Measurements from ENCODE around the gene SLC9A2. TPM values are rescaled to one million over a fixed set of nuclear protein-coding genes. Genes with fewer than 3 reads are reported as not detected.

The SLC9A2 gene
- total RNA-seq, 1 donor from 2014 or later = 10.0 TPM

- Mint-ChIP-seq H3K27ac (peak overlapping the region; percentile 70), H3K27me3 (no peaks in the 10 kb centered on the region), H3K36me3 (peaks cover 57% of the 10 kb centered on the region), H3K4me3 (no peak overlapping the region), H3K9me3 (no peaks in the 10 kb centered on the region), H3K4me1 (ENCODE audit: unreplicated experiment) (no peaks in the 10 kb centered on the region)
- no peak for TF ChIP-seq CTCF (conservative IDR thresholded peaks at IDR 0.05)
- no peak for DNase-seq (ENCODE audit: extremely low spot score, unreplicated experiment)
Measured at GRCh38 chr2:102724016-102724490, 104.7 kb downstream of the SLC9A2 start.

- no peak for TF ChIP-seq CTCF (conservative IDR thresholded peaks at IDR 0.05)
- Mint-ChIP-seq H3K9me3 (no peaks in the 10 kb centered on the region), H3K4me1 (ENCODE audit: unreplicated experiment) (no peaks in the 10 kb centered on the region), H3K27ac (no peak overlapping the region), H3K27me3 (no peaks in the 10 kb centered on the region), H3K4me3 (no peak overlapping the region), H3K36me3 (peaks cover 52% of the 10 kb centered on the region)
- DNase-seq (ENCODE audit: extremely low spot score, unreplicated experiment) = no peak
Measured at GRCh38 chr2:102724553-102724952, 105.2 kb downstream of the SLC9A2 start.

DNA sequence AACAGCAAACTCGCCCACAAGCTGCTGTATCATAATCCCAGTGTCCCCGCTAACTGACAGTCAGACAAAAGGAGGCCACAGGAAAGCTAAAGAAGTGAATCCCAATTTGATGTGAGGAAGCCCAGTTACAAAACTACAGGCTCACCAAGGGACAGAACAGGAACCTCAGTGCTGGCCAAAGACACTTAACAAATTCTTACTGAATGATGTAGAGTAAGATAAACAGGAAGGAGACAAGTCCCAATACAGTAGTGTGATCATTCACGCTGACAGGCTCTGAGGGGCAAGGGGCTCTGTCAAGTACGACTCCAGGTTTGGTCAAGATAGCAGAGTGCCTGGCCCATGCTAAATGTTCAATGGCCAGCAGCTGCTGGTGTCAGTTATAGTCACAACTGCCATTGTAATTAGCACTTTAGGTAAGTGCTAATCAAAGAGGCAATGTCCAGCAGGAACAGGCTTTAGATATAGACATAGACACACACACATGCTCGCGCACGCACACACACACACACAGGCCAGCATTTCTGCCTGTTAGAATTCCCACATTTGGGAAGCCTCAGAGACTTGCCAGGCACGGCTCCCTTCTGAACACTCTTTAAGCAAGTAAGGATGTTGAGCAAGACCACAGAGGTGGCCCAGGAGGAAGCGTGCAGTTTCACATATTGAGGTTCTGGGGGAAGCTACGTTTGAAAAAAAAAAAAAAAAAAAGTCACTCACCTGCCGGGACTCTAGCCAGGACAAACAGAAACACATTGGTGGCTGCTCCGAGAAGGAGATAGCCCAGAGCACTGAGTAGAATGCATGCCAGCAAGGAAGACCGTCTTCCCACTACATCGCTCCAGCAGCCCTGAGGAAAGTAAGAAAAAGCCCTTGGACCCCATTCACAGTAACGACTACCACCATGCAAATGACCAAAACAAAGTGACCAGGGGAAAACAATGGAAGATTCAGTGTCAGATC, 107.1 kb downstream of the SLC9A2 start:
- no peaks in the 10 kb centered on the region for H3K27me3 Mint-ChIP-seq
- H3K27ac Mint-ChIP-seq = peak overlapping the region; percentile 51
- no peak for TF ChIP-seq CTCF (conservative IDR thresholded peaks at IDR 0.05)
- no peak for DNase-seq (ENCODE audit: extremely low spot score, unreplicated experiment)
- H3K9me3 Mint-ChIP-seq = no peaks in the 10 kb centered on the region
- no peak overlapping the region for H3K4me3 Mint-ChIP-seq
- H3K36me3 Mint-ChIP-seq = peaks cover 38% of the 10 kb centered on the region
- H3K4me1 Mint-ChIP-seq (ENCODE audit: unreplicated experiment) = no peaks in the 10 kb centered on the region

DNA sequence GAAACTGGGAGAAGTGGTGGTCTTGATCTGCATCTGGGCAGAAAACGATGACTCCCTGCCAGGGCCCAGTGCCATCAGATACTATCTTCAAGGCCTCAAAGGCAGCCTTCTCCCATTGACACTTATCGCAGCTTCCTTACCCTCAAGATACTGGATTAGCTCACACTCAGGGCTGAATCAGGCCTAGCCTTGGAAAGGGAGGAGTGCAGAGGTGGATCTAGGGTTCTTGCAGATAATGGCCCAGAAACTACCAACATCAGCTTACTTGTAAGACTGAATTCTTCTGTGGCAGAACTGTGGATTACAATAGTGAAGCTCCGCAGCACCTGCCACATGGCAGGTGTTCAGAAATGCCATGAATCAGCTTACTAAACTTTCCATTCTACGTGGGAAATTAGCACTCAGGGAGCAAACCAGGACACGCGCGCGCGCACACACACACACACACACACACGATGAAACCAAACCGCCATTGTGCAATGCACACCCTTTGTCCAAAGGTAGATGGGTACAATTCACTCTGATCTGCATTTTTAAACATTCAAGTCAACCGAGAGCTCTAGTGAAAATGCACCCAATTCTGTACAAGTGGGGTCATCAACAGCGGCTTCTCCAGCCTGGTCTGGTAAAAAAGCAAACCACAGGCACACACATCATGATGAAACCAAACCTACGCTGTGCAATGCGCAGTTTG, 116.2 kb downstream of the SLC9A2 start:
- no peaks in the 10 kb centered on the region for H3K27me3 Mint-ChIP-seq
- H3K36me3 Mint-ChIP-seq = peaks cover 6% of the 10 kb centered on the region
- H3K4me1 Mint-ChIP-seq (ENCODE audit: unreplicated experiment) = peaks cover 33% of the 10 kb centered on the region
- peak overlapping the region; percentile 99 for H3K4me3 Mint-ChIP-seq
- TF ChIP-seq CTCF (conservative IDR thresholded peaks at IDR 0.05) = no peak
- H3K9me3 Mint-ChIP-seq = no peaks in the 10 kb centered on the region
- DNase-seq (ENCODE audit: extremely low spot score, unreplicated experiment) = no peak
- peak overlapping the region; percentile 90 for H3K27ac Mint-ChIP-seq

DNA sequence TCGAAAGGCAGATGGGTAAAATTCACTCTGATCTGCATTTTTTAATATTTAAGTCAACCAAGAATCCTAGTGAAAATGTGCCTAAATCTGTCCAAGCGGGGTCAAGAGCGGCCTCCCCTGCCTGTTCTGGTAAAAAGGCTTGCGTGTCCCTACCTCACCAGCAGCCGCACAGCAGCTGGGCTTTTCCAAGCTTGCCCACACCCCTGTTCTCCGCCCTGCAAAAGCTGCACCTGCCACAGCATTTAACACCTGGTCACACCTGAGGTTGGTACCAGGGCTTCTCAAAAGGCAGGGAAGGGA, 116.7 kb downstream of the SLC9A2 start:
- Mint-ChIP-seq H3K36me3 (peaks cover 6% of the 10 kb centered on the region), H3K27ac (peak overlapping the region; percentile 90), H3K27me3 (no peaks in the 10 kb centered on the region), H3K9me3 (no peaks in the 10 kb centered on the region), H3K4me1 (ENCODE audit: unreplicated experiment) (peaks cover 33% of the 10 kb centered on the region), H3K4me3 (peak overlapping the region; percentile 99)
- TF ChIP-seq CTCF (conservative IDR thresholded peaks at IDR 0.05) = no peak
- DNase-seq (ENCODE audit: extremely low spot score, unreplicated experiment) = no peak
